Activated T-cell treated with anti-CD3 and anti-CD28 coated beads for 4 hours (primary cell): ENCODE data around the gene ASMT.
"Not testable (repeated sequence)": the region's sequence is repeated elsewhere in the genome, so short reads cannot be mapped to it uniquely, and the experiment has no call there.

Experiments used
- DNase-seq: peaks from one replicate; pipeline ENCODE4 v3.0.0-alpha.2; 2020

The ASMT gene

DNA sequence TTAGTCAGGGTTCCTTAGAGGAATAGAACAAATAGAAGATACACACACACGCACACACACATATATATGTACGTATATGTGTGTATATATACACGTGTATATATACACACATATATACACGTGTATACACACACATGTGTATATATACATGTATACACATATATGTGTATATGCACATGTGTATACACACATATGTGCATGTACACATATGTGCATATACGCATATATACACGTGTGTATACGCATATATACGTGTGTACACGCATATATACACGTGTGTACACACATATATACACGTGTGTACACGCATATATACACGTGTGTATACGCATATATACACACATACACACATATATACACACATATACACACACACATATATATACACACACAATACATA is 41.5 kb downstream of the ASMT start:
- DNase-seq, result no peak

DNA sequence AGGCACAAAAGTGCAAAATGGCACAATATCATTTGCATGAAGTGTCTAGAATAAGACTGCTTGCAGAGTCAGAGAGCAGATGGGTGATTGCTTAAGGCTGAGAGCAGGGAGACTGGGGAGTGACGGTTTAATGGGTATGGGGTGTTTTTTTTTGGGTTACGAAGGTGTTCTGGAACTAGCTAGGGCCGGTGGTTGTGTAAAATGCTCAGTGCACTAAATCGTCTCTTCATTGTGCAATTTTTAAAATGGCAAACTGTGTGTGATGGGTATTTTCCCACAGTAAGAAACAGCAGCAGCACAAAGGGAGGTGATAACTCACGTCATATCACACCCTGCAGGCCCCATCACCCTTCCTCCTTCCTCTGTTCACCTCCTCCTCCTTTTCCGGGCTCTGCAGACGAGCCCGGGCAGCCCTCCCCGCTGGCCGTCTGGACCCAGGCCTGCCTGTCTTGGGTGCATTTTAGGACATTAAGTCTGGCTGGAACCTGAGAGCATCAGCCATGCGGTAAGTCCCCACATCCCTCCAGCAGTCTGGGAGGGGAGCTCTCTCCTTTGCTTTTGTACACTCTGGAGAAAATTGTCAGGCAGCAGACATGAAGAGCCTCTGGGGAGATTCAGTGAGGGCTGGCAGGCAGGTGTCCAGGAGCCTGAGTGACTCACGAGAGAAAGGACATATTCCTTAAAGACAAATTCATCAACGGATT is 42.7 kb downstream of the ASMT start:
- DNase-seq, result peak; percentile 32

DNA sequence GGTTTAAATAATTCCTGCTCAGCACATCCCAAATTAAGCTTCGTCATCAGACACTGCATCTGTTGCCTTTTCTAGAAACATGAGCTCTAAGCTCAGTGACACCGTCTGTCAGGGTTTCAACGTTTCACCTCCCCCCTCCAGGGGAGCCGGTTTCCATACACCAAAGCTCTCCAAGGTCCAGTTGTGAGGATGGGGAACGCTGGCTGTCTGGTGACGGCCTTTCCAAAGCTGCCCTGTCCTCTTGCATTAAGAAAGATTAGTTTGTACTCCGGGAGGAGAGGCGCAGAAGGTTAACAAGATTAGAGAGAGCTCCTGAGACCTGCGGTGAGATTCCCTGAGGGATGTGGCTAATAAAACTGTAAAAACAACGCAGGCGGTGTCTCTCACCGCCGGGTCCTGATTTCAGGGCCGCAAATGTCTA is 43.2 kb downstream of the ASMT start:
- no peak for DNase-seq

DNA sequence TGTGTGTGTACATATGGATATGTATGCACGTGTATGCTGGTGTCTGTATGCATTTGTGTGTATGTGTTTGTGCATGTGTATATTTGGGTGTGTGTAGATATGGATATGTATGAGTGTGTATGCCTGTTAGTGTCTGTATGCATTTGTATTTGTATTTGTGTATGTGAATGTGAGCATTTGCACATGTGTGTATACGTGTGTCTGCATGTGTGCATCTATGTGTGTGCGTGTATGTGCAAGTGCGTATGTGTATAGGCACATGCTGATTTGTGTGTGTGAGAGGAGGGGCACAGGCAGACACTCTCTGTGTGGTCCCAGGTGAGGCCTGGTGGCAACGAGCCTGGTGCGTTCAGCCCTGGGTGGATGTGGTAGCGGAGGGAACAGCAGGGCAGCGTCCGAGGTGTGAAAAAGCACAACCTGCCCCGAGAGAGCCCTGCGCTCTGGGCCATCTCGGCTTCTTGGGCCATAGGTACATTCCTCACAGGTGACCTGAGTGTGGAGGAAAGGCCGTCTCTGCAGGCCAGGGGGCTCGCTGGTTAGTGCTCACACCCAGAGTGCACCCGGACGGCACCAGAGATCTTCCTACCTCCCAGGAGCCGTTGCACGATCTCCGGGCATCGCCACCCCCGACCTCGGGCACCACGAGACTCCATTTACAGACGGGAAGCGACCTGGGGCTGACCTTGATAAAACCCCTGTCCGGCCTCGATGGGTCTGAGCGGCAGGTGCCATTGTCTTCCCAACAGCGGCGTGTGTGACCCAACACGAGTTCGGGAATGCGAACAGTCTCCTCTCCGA is 45.0 kb downstream of the ASMT start:
- no peak for DNase-seq

DNA sequence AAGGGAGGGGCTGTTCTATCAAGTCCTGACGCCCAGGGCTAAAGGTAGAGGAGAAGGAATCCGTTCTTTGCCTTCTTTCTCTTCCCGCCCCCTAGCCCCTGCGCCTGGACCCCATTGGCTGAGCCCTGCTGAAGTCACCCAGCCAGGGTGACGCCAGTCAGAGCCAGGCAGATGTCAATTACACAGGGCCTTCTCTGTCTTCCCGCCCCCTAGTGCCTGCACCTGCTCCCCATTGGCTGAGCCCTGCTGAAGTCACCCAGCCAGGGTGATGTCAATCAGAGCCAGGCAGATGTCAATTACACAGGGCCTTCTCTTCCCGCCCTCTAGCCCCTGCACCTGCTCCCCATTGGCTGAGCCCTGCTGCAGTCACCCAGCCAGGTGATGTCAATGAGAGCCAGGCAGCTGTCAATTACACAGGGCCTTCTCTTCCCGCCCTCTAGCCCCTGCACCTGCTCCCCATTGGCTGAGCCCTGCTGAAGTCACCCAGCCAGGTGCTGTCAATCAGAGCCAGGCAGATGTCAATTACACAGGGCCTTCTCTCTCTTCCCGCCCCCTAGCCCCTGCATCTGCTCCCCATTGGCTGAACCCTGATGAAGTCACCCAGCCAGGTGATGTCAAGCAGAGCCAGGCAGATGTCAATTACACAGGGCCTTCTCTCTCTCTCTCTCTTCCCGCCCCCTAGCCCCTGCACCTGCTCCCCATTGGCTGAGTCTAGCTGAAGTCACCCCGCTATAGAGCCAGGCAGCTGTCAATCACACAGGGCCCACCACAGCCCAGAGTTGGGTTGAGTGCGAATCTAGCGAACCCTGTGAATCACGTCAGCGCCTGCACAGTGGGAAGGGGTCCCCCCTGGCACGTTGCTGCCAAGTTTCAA is 46.4 kb downstream of the ASMT start:
- DNase-seq, result peak; percentile 87

DNA sequence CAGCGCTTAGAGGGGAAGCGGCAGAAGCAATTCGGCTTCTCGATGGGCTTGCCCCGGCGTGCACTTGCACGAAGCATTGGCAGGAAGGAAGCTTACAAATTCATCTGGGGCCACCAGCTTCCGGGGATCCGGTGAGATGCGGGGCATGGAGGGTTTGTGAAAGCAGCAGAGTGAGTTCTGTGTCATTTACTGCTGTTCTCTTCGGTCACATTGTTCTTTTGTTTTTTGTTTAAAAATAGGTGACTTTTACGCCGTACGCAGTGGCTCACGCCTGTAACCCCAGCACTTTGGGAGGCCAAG is 47.0 kb downstream of the ASMT start:
- DNase-seq, result no peak

DNA sequence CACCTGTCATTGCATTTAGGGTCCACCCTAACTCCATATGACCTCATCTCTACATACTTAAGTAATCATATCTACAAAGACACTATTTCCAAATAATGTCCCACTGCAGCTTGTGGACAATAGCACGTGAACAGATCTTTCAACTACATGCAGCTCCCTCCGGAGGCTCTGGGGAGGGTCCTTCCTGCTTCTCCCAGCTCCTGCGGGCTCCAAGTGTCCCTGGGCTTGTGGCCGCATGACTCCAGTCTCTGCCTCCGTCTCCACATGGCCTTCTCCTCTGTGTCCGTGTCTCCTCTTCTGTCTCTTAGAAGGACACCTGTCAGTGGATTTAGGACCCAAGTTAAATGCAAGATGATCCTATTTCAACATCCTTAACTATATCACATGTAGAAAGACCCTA is 52.7 kb downstream of the ASMT start:
- no peak for DNase-seq

DNA sequence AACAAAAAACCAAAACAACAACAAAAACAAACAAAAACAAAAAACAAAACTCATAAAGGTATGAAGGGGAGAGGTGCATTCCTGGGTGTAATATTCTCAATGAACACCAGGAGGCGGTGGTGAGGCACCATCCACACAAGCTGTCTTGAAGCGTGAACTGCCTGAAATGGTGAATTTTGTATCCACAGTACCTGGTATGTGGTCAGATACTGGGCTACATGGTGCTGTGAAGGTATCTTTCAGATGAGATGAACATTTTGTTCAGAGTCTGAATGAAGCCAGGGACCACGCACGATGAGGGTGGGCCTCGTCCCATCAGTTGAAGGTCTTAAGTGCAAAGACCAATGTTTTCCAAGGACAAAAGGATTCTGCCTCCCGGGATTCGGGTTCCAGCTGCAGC is 58.5 kb downstream of the ASMT start:
- DNase-seq, result peak; percentile 32

DNA sequence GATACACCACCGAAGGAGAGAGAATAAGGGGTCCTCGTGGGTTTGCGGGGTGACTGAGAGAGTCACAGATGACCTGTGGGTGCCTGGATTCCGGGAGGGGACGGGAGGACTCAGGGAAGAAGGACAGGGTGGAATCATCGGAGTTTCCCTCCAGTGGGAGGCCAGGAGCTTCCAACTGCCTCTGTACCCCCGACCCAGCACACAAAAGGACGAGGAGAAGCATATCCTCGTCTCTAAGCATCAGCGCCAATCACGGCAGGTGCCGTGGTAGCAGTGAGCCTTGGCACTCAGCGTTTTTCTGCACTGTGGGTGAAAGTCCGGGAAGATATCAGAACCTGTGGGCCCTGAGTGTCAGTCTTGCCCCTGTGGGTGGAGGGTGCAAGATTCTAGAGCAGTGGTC is 62.0 kb downstream of the ASMT start:
- DNase-seq, result no peak

DNA sequence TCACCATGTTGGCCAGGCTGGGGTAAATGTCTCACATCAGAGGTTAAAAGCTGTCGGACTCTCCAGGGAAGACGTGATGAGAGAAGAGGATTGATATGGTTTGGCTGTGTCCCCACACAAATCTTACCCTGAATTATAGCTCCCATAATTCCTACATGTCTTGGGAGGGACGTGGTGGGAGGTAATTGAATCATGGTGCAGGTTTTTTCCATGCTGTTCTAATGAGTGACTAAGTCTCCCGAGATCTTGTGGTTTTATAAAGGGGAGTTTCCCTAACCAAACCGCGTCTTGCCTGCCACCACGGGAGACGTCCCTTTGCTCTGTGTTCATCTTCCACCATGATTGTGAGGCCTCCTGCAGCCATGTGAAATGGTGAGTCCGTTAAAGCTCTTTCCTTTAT is 64.4 kb downstream of the ASMT start:
- no peak for DNase-seq

DNA sequence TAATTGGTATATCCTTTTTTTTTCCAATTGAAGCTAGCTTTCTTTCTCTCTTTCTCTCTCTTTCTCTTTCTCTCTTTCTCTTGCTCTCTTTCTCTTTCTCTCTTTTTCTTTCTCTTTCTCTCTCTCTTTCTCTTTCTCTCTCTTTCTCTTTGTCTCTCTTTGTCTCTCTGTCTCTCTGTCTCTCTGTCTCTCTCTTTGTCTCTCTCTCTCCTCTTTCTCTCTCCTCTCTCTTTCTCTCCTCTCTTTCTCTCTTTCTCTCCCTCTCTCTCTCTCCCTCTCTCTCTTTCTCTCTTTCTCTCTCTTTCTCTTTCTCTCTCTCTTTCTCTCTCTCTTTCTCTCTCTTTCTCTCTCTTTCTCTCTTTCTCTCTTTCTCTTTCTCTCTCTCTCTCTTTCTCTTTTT is 66.6 kb downstream of the ASMT start:
- DNase-seq, result no peak

DNA sequence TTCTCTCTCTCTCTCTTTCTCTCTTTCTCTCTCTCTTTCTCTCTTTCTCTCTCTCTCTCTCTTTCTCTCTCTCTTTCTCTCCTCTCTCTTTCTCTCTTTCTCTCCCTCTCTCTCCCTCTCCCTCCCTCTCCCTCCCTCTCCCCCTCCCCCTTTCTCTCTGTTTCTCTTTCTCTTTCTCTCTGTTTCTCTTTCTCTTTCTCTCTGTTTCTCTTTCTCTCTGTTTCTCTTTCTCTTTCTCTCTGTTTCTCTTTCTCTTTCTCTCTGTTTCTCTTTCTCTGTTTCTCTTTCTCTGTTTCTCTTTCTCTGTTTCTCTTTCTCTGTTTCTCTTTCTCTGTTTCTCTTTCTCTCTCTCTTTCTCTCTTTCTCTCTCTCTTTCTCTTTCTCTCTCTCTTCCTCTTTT is 67.0 kb downstream of the ASMT start:
- DNase-seq, result not testable (repeated sequence)

DNA sequence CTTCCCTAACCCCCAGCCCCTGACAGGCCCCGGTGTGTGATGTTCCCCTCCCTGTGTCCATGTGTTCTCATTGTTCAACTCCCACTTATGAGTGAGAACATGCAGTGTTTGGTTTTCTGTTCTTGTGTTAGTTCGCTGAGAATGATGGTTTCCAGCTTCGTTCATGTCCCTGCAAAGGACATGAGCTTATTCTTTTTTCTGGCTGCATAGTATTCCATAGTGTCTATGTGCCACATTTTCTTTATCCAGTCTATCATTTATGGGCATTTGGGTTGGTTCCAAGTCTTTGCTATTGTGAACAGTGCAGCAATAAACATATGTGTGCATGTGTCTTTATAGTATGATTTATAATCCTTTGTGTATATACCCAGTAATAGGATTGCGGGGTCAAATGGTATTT is 67.6 kb downstream of the ASMT start:
- DNase-seq, result not testable (repeated sequence)

DNA sequence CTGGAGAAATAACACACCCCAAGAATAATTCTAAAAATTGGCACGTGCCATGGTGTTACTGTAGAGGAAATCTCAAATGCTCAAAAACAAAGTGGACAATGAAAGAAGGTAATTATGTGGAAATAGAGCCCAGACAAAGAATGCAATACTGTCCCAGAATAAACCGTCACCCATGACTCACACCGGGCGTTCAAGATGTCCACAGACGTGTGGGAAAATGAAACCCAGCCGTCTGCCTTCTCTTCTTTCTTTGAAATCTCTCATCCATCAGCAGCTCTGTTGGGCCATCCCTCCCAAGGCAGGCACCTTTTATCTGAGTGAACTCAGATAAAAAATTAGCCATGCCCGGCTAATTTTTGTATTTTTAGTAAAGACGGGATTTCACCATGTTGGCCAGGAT is 70.0 kb downstream of the ASMT start:
- not testable (repeated sequence) for DNase-seq

DNA sequence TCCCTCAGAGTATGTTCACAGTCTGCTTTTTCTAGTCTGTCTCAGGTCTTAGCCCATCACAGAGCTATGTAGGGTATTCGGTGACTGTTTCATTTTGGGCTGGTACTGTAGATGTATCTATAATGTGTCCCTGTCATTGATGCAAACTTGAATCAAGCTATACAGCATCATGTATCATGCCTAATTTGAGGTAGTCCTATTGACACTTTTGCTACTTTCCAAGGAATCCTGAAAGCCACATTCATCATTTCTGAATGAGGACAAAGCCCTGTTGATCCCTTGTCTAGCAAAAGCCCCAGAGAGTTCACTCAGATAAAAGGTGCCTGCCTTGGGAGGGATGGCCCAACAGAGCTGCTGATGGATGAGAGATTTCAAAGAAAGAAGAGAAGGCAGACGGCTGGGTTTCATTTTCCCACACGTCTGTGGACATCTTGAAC is 70.6 kb downstream of the ASMT start:
- not testable (repeated sequence) for DNase-seq

DNA sequence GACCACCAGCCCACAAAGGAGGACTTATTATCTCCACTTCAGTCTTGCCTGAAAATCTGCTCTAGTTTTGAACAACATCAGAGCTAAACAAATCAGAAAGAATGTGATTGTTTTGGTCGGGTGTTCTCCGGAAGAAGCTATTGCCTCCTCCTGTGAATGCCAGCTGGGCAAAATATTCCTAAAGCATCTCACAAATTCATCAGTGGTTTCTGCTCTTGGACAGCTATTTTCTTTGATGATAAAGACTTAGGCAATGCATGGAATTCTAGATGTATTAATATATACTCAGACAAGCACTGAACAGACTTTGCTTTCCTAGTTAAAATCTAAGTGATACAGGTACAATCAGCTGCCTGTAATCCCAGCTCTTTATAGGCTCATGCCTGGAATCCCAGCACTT is 71.8 kb downstream of the ASMT start:
- DNase-seq, result no peak
